Mesothelial cell of epicardium (in vitro differentiated cells): ENCODE data around the gene RASAL3. TPM values are rescaled to one million over a fixed set of nuclear protein-coding genes. Genes with fewer than 3 reads are reported as not detected.

ENCODE experiments used
- DNase-seq, 2 experiments: peaks; one replicate each; pipeline ENCODE4 v3.0.0; 2021; ENCODE audit warnings: low spot score in 2 of 2; ENCODE audit not compliant: unreplicated experiment in 2 of 2
- H3K27ac Mint-ChIP-seq: 2 replicates; pipeline ENCODE4 v1.8.0; 2021; ENCODE audit warnings: mixed read lengths
- H3K27me3 Mint-ChIP-seq: 2 replicates; pipeline ENCODE4 v1.8.0; 2021; ENCODE audit warnings: low read depth, mixed read lengths
- H3K36me3 Mint-ChIP-seq: 2 replicates; pipeline ENCODE4 v1.8.0; 2021; ENCODE audit warnings: mixed read lengths
- H3K4me1 Mint-ChIP-seq: 2 replicates; pipeline ENCODE4 v1.8.0; 2021; ENCODE audit warnings: mixed read lengths
- H3K4me3 Mint-ChIP-seq: 2 replicates; pipeline ENCODE4 v1.8.0; 2021; ENCODE audit warnings: mild to moderate bottlenecking, moderate library complexity, mixed read lengths
- H3K9me3 Mint-ChIP-seq: 2 replicates; pipeline ENCODE4 v1.8.0; 2021; ENCODE audit warnings: mixed read lengths
- CTCF ChIP-seq: fragments of 200-600 bp; sonication (generic); IDR thresholded peaks from one replicate; pipeline ENCODE4 v1.5.0; 2021; ENCODE audit warnings: antibody characterized with exemption; ENCODE audit not compliant: unreplicated experiment
- total RNA-seq: library from RNA; stranded (reverse); gene quantifications from 3 replicates; pipeline ENCODE4 v1.2.1, GENCODE V29; 2021

Gene RASAL3
- total RNA-seq, result not detected in 3 replicates

GRCh38 chr19:15464394-15465385 is at the start of gene RASAL3:
RASAL3 (minus strand) TSS chr19:15464544; CDS start chr19:15464358, 186 bp downstream.
- Mint-ChIP-seq H3K4me3 (no peak within 1 kb of the TSS), H3K27me3 (peaks cover 70% of the 10 kb centered on the region), H3K36me3 (no peaks in the 10 kb centered on the region), H3K4me1 (no peaks in the 10 kb centered on the region), H3K27ac (no peak within 1 kb of the TSS), H3K9me3 (no peaks in the 10 kb centered on the region)
- no peak for DNase-seq
- TF ChIP-seq CTCF, result no peak

GRCh38 chr19:15511671-15512424 is 47.5 kb upstream of the RASAL3 start:
- peaks cover 5% of the 10 kb centered on the region for H3K36me3 Mint-ChIP-seq
- peaks cover 34% of the 10 kb centered on the region for H3K9me3 Mint-ChIP-seq
- no peaks in the 10 kb centered on the region for H3K27me3 Mint-ChIP-seq
- no peak overlapping the region for H3K4me3 Mint-ChIP-seq
- H3K4me1 Mint-ChIP-seq, result no peaks in the 10 kb centered on the region
- TF ChIP-seq CTCF, result no peak
- no peak overlapping the region for H3K27ac Mint-ChIP-seq
- DNase-seq, result no peak

- Mint-ChIP-seq H3K27me3 (no peaks in the 10 kb centered on the region), H3K27ac (no peak within 1 kb of the TSS), H3K4me3 (no peak within 1 kb of the TSS), H3K36me3 (peaks cover 7% of the 10 kb centered on the region), H3K9me3 (peaks cover 41% of the 10 kb centered on the region), H3K4me1 (no peaks in the 10 kb centered on the region)
- no peak for TF ChIP-seq CTCF
- DNase-seq, result no peak
Observed at GRCh38 chr19:15508035-15508710, 43.8 kb upstream of the RASAL3 start, which contains the start of gene CYP4F22. CYP4F22 (plus strand) TSS chr19:15508525; CDS start chr19:15525337, 16,812 bp downstream.

GRCh38 chr19:15507068-15508034 is 43.0 kb upstream of the RASAL3 start:
- Mint-ChIP-seq H3K27me3 (no peaks in the 10 kb centered on the region), H3K4me3 (no peak overlapping the region), H3K36me3 (peaks cover 7% of the 10 kb centered on the region), H3K4me1 (no peaks in the 10 kb centered on the region), H3K27ac (no peak overlapping the region), H3K9me3 (peaks cover 42% of the 10 kb centered on the region)
- no peak for DNase-seq
- no peak for TF ChIP-seq CTCF
